SU-DHL-6 (cell line): ENCODE measurements around the gene SEMA4D.

Source experiments
- H2AFZ ChIP-seq: fragments of 200-600 bp; sonication (generic); 2 replicates; pipeline ENCODE4 v1.6.1; 2014; ENCODE audit warnings: low read depth, mild to moderate bottlenecking, moderate library complexity, mixed read lengths, antibody characterized with exemption, low read length; ENCODE audit not compliant: severe bottlenecking
- H3F3A ChIP-seq: fragments of 200-600 bp; shearing (Covaris generic); 2 replicates; pipeline ENCODE4 v1.6.0; 2016; ENCODE audit warnings: antibody characterized with exemption, mild to moderate bottlenecking; ENCODE audit not compliant: insufficient read depth
- H3K27ac ChIP-seq: fragments of 200-600 bp; sonication (generic); 2 replicates; pipeline ENCODE4 v1.5.1; 2016; ENCODE audit warnings: low read depth, mild to moderate bottlenecking, low read length, moderate library complexity, mixed read lengths
- H3K27me3 ChIP-seq: fragments of 200-600 bp; sonication (generic), shearing (Covaris generic); 2 replicates; pipeline ENCODE4 v1.6.0; 2014; ENCODE audit warnings: mild to moderate bottlenecking, low read length
- H3K36me3 ChIP-seq: fragments of 200-600 bp; sonication (generic); 2 replicates; pipeline ENCODE4 v1.6.1; 2014; ENCODE audit warnings: mild to moderate bottlenecking, low read length, mixed read lengths
- H3K4me2 ChIP-seq: fragments of 300-600, 200-600 bp; shearing (Covaris generic), sonication (generic); 2 replicates; pipeline ENCODE4 v1.6.0; 2014; ENCODE audit warnings: low read length, low read depth, mild to moderate bottlenecking; ENCODE audit not compliant: poor library complexity, severe bottlenecking
- H3K4me3 ChIP-seq: fragments of 200-600 bp; sonication (generic); 2 replicates; pipeline ENCODE4 v1.5.1; 2014; ENCODE audit warnings: antibody characterized with exemption, low read length, mild to moderate bottlenecking, mixed read lengths; ENCODE audit not compliant: insufficient read depth, poor library complexity, severe bottlenecking
- H3K79me2 ChIP-seq: fragments of 200-600 bp; sonication (generic); 2 replicates; pipeline ENCODE4 v1.6.1; 2014; ENCODE audit warnings: mild to moderate bottlenecking, low read length, moderate library complexity; ENCODE audit not compliant: insufficient read depth
- H3K9ac ChIP-seq: fragments of 200-600 bp; sonication (generic); 2 replicates; pipeline ENCODE4 v1.7.0; 2014; ENCODE audit warnings: mild to moderate bottlenecking, low read length
- H3K9me2 ChIP-seq: fragments of 200-600 bp; sonication (generic); replicated peaks from 2 replicates; pipeline ENCODE4 v1.6.1; 2014; ENCODE audit warnings: low read length; ENCODE audit not compliant: insufficient read depth
- H3K9me3 ChIP-seq: fragments of 200-600 bp; sonication (generic); 2 replicates; pipeline ENCODE4 v1.6.1; 2014; ENCODE audit warnings: low read length, mixed read lengths; ENCODE audit not compliant: insufficient read depth
- H4K20me1 ChIP-seq: fragments of 200-600 bp; sonication (generic); 2 replicates; pipeline ENCODE4 v1.6.1; 2014; ENCODE audit warnings: low read depth, mild to moderate bottlenecking, antibody characterized with exemption, low read length, moderate library complexity, mixed read lengths
- EZH2phosphoT487 ChIP-seq: fragments of 200-600 bp; sonication (generic), shearing (Covaris generic); conservative IDR thresholded peaks from 2 replicates; pipeline ENCODE4 v1.6.1; 2018; ENCODE audit warnings: mild to moderate bottlenecking, antibody characterized with exemption, low read length, moderate library complexity, mixed read lengths
- TF ChIP-seq, protein P1 (sequence below): fragments of 200-600 bp; sonication (generic); IDR thresholded peaks from one replicate; pipeline ENCODE4 v1.5.1; 2017; ENCODE audit warnings: antibody characterized with exemption, mild to moderate bottlenecking, low read length, moderate library complexity; ENCODE audit not compliant: insufficient read depth, poor library complexity, severe bottlenecking

The SEMA4D gene

DNA sequence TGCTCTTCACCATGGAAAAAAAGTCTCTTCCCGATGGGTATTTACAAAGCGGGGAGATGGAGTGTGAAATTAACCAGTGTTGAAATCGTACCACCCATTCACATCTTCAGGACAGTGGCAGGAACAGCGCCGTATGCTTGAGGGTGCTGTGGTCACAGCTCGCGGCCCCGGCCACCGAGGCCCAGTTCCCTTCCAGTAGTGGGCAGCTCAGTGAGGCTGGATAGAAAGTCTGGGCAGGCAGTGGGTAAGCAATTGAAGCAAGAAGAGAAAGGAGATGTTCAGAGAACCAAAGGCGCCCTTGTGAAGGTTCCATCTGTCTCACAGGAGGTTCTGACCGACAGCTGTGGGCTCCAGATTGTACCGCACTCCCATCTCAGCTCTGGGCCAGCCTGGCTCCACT is 120.5 kb downstream of the SEMA4D start:
- no peaks in the 10 kb centered on the region for H3K36me3 ChIP-seq
- no peak overlapping the region for H3K9ac ChIP-seq
- no peak overlapping the region for H3K27ac ChIP-seq
- no peak for TF ChIP-seq EZH2phosphoT487
- TF ChIP-seq, protein P1, sequence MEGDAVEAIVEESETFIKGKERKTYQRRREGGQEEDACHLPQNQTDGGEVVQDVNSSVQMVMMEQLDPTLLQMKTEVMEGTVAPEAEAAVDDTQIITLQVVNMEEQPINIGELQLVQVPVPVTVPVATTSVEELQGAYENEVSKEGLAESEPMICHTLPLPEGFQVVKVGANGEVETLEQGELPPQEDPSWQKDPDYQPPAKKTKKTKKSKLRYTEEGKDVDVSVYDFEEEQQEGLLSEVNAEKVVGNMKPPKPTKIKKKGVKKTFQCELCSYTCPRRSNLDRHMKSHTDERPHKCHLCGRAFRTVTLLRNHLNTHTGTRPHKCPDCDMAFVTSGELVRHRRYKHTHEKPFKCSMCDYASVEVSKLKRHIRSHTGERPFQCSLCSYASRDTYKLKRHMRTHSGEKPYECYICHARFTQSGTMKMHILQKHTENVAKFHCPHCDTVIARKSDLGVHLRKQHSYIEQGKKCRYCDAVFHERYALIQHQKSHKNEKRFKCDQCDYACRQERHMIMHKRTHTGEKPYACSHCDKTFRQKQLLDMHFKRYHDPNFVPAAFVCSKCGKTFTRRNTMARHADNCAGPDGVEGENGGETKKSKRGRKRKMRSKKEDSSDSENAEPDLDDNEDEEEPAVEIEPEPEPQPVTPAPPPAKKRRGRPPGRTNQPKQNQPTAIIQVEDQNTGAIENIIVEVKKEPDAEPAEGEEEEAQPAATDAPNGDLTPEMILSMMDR, result no peak
- no peak overlapping the region for H3K4me3 ChIP-seq
- no peak overlapping the region for H3K4me2 ChIP-seq
- H2AFZ ChIP-seq, result no peak overlapping the region
- no peaks in the 10 kb centered on the region for H3K9me2 ChIP-seq
- no peaks in the 10 kb centered on the region for H3K27me3 ChIP-seq
- H3F3A ChIP-seq, result no peaks in the 10 kb centered on the region
- no peaks in the 10 kb centered on the region for H3K79me2 ChIP-seq
- no peaks in the 10 kb centered on the region for H3K9me3 ChIP-seq
- no peaks in the 10 kb centered on the region for H4K20me1 ChIP-seq

DNA sequence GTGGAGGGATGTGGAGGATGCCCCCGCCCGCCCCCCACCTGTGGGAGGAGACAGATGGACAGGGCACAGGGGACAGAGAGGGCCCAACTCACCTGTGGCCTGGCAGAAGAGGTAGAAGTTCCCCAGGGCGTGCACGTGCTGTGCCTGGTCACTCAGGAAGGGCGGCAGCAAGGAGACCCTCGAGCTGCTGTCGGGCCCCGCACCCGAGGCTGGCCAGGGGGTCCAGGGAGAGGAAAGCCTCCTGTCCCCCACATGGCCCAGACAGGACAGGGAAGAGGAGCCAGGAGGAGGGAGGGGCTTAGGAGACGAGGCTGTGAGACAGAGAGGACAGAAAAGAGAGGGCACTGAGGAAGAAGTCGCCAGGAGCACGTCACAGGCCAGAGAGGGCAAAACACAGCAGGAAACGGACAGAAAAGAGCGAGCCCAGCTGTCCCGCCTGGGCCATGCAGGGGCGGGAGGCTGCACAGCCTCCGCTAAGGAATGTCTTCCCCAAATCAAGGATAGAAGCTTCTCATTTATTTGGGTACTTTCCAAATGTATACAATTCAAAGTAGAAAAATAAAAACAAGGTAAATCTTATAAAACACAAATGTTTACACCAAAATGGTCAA is 121.1 kb downstream of the SEMA4D start:
- H2AFZ ChIP-seq, result no peak overlapping the region
- H3K27me3 ChIP-seq, result no peaks in the 10 kb centered on the region
- H3K9me3 ChIP-seq, result no peaks in the 10 kb centered on the region
- H3K9me2 ChIP-seq, result no peaks in the 10 kb centered on the region
- no peaks in the 10 kb centered on the region for H3K36me3 ChIP-seq
- H3F3A ChIP-seq, result no peaks in the 10 kb centered on the region
- TF ChIP-seq, protein P1, result no peak
- TF ChIP-seq EZH2phosphoT487, result no peak
- no peak overlapping the region for H3K27ac ChIP-seq
- H3K79me2 ChIP-seq, result no peaks in the 10 kb centered on the region
- H3K4me2 ChIP-seq, result no peak overlapping the region
- no peak overlapping the region for H3K4me3 ChIP-seq
- H4K20me1 ChIP-seq, result no peaks in the 10 kb centered on the region
- no peak overlapping the region for H3K9ac ChIP-seq

DNA sequence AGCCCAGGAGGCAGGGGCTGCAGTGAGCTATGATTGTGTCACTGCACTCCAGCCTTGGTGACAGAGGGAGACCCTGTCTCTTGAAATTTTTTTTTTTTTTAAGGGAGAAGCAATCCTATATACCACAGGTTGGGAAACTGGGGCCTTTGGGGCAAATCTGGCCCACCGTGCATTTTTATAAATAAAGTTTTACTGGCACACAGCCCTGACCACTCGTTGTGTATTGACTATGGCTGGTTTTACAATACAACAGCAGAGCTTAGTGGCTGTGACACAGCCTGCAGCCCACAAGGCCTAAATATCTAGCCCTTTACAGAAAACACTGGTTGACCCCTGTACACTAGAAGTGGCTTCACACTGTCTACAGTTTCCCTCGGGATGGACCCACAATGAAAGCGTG is 121.6 kb downstream of the SEMA4D start:
- Histone ChIP-seq H4K20me1 (no peaks in the 10 kb centered on the region), H3K9ac (no peak overlapping the region), H3K79me2 (no peaks in the 10 kb centered on the region), H3K27ac (no peak overlapping the region), H3K9me2 (no peaks in the 10 kb centered on the region), H3K4me3 (no peak overlapping the region), H3K9me3 (no peaks in the 10 kb centered on the region), H3K36me3 (no peaks in the 10 kb centered on the region), H2AFZ (no peak overlapping the region), H3K27me3 (no peaks in the 10 kb centered on the region), H3K4me2 (no peak overlapping the region), H3F3A (no peaks in the 10 kb centered on the region)
- TF ChIP-seq, protein P1, result no peak
- TF ChIP-seq EZH2phosphoT487, result no peak
